ENCODE results near the gene ARHGAP6. TPM values are rescaled to one million over a fixed set of nuclear protein-coding genes. Genes with fewer than 3 reads are reported as not detected.
"Not testable (repeated sequence)": the region's sequence is repeated elsewhere in the genome, so short reads cannot be mapped to it uniquely, and the experiment has no call there.

Gene ARHGAP6
- total RNA-seq, 2 experiments from 2014 or later = not detected

DNA sequence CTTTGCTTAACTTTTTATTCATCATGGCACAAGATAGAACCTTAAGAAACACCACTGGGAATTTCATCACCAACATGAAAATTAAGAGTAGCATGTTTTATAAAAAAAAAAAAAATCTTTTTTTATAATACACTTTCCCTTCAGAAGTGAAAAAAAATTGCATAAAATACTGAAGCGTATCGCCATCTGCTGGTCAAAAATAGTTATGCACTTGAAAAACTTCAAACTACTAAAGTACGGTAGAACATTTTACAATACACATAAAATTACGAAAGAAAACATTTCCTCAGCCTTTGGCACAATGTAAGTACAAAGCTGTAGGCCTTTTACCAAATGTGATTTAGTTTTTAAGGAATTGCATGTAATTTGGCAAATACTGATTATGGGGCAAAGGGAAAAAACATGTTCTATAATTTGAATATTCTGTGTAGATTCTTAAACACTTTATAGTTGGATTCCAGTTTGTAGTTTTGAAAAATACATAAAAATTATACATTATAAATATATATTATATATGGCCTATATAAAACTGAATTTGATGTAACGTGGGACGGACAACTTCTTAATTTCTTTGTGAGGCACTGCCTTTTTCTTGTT, 528.1 kb downstream of the ARHGAP6 start:
- ChIA-PET POLR2A (no interaction called here), CTCF (interaction anchor here (1.1 to 1.8 kb wide), 2 partner anchors 25 to 948 kb away, joined by 4 read pairs; no protein-coding TSS in a partner anchor)
- ATAC-seq = no peak
- Mint-ChIP-seq H3K9me3 (ENCODE audit: insufficient read depth) (no peaks in the 10 kb centered on the region), H3K36me3 (ENCODE audit: low read depth) (no peaks in the 10 kb centered on the region), H3K27me3 (ENCODE audit: low read depth) (no peaks in the 10 kb centered on the region), H3K27ac (no peak overlapping the region), H3K4me3 (no peak overlapping the region), H3K4me1 (ENCODE audit: low read depth) (no peaks in the 10 kb centered on the region)
- no peak for DNase-seq

DNA sequence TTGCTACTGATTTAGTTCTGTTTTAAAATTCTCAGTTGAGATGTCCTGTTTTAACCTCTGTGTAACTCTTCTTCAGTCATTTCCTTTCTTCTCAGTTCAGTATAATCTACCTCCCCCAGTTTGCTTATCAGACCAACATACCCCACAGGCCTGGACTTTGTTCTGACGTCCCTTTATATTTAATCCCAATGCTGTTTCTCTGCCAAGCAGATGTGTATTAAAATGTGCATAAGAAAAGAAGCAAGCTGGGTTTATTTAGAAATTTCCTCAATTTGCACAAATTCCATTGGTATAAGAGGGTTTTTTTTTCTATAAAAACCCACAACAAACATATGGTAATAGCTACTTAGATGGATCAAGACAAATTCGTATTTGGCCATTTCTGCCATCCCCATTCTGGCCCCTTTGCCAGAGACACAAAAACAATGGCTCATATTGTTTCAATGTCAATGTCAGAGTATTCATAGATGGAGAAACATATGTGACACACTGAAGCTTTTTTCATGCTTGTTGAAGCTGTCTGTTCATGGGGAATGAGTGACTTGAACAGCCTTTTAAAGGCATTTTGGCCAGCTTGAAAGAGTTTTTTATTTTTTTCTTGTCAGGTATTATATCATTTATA, 530.0 kb downstream of the ARHGAP6 start:
- Mint-ChIP-seq H3K4me1 (ENCODE audit: low read depth) (no peaks in the 10 kb centered on the region), H3K36me3 (ENCODE audit: low read depth) (no peaks in the 10 kb centered on the region), H3K27me3 (ENCODE audit: low read depth) (no peaks in the 10 kb centered on the region), H3K27ac (no peak overlapping the region), H3K4me3 (no peak overlapping the region), H3K9me3 (ENCODE audit: insufficient read depth) (no peaks in the 10 kb centered on the region)
- ATAC-seq = no peak
- ChIA-PET POLR2A (no interaction called here), CTCF (interaction anchor here (1.0 to 1.8 kb wide), 3 partner anchors 9 to 946 kb away, joined by 3 to 4 read pairs (median 4); no protein-coding TSS in a partner anchor)
- no peak for DNase-seq

DNA sequence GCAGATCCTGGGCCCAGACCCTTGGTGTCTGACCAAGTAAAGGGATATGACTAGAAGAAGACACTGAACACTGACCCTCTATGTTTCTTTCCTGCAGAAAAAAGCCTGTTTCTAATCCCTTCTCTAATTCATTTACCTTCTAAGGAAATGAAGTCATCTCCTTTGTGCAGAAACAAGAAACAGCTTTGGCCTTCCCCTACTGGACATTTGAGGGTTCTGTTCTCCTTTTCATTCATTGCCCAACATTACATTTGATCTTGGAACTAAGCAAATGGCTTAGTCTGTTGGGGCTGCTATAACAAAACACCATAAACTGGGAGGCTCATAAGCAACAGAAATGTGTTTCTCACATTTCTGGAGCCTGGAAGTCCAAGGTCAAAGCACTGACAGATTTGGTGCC, 534.6 kb downstream of the ARHGAP6 start:
- Mint-ChIP-seq H3K9me3 (ENCODE audit: insufficient read depth) (no peaks in the 10 kb centered on the region), H3K4me1 (ENCODE audit: low read depth) (no peaks in the 10 kb centered on the region), H3K27me3 (ENCODE audit: low read depth) (no peaks in the 10 kb centered on the region), H3K36me3 (ENCODE audit: low read depth) (no peaks in the 10 kb centered on the region), H3K4me3 (no peak overlapping the region), H3K27ac (no peak overlapping the region)
- ATAC-seq = no peak
- CTCF ChIA-PET = no interaction called here
- DNase-seq = no peak
- POLR2A ChIA-PET = no interaction called here

DNA sequence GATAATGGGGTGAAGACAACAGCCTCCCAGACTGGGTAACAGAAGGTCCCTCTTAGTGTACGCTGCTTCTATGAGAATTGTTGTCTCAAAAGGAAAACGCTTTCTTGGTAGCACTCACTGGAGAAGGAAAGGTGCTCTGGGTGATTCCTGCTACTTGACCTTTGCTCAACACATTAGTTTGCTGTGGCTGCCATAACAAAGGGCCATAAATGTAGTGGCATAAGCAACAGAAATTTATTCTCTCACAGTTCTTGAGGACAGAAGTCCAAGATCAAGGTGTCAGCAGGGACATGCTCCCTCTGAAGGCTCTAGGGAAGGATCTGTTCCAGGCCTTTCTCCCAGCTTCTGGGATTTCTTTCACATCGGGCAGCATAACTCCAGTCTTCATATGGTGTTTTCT, 535.6 kb downstream of the ARHGAP6 start:
- no peaks in the 10 kb centered on the region for H3K27me3 Mint-ChIP-seq (ENCODE audit: low read depth)
- H3K27ac Mint-ChIP-seq = no peak overlapping the region
- DNase-seq (no peak), ATAC-seq (no peak)
- no peaks in the 10 kb centered on the region for H3K4me1 Mint-ChIP-seq (ENCODE audit: low read depth)
- H3K36me3 Mint-ChIP-seq (ENCODE audit: low read depth) = no peaks in the 10 kb centered on the region
- ChIA-PET POLR2A (no interaction called here), CTCF (interaction anchor here (1.1 kb wide), 1 partner anchor 940 kb away, joined by 3 read pairs; no protein-coding TSS in a partner anchor)
- H3K4me3 Mint-ChIP-seq = no peak overlapping the region
- no peaks in the 10 kb centered on the region for H3K9me3 Mint-ChIP-seq (ENCODE audit: insufficient read depth)

DNA sequence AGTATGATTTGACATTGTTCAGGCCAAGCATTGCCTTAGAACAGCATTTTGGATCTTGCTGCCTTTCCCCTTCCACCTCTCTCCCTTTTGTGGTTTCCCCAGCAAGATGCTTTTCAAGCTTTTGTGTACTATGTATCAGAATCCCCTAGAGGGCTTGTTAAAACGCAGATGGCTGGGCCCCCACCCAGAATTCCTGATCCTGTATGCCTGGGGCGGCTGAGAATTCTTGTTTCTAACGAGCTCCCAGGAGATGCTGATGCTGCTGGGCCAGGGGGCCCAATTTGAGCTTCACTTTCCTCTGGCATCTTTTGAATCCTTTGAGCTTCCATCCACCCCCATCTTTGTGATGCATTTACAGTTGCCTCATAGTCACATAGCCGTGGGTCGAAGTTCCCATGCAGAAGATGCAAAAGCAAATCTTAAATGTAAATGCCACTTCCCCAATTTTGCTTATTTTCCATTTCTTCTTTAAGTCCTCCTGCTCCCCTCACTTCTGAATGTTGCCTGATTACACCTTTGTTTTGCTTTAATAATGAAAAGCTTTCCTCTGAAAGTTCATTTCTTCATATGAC, 536.1 kb downstream of the ARHGAP6 start:
- Mint-ChIP-seq H3K4me1 (ENCODE audit: low read depth) (no peaks in the 10 kb centered on the region), H3K36me3 (ENCODE audit: low read depth) (no peaks in the 10 kb centered on the region), H3K27me3 (ENCODE audit: low read depth) (no peaks in the 10 kb centered on the region), H3K27ac (no peak overlapping the region), H3K9me3 (ENCODE audit: insufficient read depth) (no peaks in the 10 kb centered on the region), H3K4me3 (no peak overlapping the region)
- ATAC-seq = no peak
- DNase-seq = no peak
- ChIA-PET POLR2A (no interaction called here), CTCF (interaction anchor here (1.1 kb wide), 1 partner anchor 939 kb away, joined by 3 read pairs; no protein-coding TSS in a partner anchor)

DNA sequence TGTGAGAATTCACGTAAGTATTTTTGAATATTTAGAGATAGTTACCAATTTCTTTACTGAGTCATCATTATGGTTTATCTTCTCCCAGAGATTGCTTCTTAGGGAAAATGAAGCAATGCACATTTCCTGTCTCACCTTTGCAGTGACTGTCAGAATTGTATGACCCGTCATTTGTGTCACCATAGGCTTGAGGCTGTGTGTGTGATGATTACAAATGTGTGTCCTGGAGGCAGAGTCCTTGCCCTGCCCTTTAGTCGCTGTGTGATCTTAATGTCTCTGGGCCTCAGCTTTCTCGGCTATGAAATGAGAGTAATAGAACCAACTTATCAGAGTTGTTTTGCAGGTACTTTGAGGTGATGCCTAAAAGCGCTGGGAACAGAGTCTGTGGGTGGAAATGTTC, 540.7 kb downstream of the ARHGAP6 start:
- Mint-ChIP-seq H3K27me3 (ENCODE audit: low read depth) (no peaks in the 10 kb centered on the region), H3K4me3 (no peak overlapping the region), H3K27ac (no peak overlapping the region), H3K36me3 (ENCODE audit: low read depth) (peaks cover 12% of the 10 kb centered on the region), H3K4me1 (ENCODE audit: low read depth) (no peaks in the 10 kb centered on the region), H3K9me3 (ENCODE audit: insufficient read depth) (no peaks in the 10 kb centered on the region)
- CTCF ChIA-PET = no interaction called here
- DNase-seq = no peak
- no peak for ATAC-seq
- POLR2A ChIA-PET = no interaction called here

DNA sequence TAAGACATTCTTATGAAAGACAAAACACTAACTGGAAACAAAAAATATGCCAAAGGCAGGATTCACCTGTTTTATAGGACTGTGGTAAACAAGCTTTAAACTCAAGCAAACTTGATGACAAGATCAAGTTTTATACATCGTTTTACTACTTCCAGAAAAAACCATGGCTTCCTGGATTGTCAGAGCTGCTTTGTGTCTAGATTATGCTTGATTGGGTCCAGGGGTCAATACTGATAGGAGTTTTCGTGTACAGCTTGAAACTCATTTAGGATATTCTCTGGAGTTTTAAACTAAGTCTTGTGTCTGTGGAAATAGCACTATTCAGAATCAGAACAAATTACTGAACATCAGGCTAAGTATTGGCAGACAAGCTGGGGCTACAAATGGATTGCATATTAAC, 541.6 kb downstream of the ARHGAP6 start:
- ATAC-seq (no peak), DNase-seq (no peak)
- no peaks in the 10 kb centered on the region for H3K9me3 Mint-ChIP-seq (ENCODE audit: insufficient read depth)
- H3K27me3 Mint-ChIP-seq (ENCODE audit: low read depth) = no peaks in the 10 kb centered on the region
- H3K27ac Mint-ChIP-seq = no peak overlapping the region
- no peaks in the 10 kb centered on the region for H3K4me1 Mint-ChIP-seq (ENCODE audit: low read depth)
- POLR2A ChIA-PET = no interaction called here
- H3K4me3 Mint-ChIP-seq = no peak overlapping the region
- CTCF ChIA-PET = no interaction called here
- H3K36me3 Mint-ChIP-seq (ENCODE audit: low read depth) = peaks cover 17% of the 10 kb centered on the region

DNA sequence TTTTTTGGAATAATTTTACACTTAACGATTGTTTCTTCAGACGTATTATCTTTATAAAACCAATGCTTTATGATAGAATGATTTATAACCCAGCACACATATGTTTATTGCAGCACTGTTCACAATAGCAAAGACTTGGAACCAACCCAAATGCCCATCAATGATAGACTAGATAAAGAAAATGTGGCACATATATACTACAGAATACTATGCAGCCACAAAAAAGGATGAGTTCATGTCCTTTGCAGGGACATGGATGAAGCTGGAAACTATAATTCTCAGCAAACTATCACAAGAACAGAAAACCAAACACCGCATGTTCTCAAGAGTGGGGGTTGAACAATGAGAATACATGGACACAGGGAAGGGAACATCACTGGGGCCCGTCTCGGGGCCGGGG, 542.6 kb downstream of the ARHGAP6 start:
- H3K4me3 Mint-ChIP-seq; H3K27me3 Mint-ChIP-seq (ENCODE audit: low read depth); H3K27ac Mint-ChIP-seq; H3K4me1 Mint-ChIP-seq (ENCODE audit: low read depth); ATAC-seq; POLR2A ChIA-PET; H3K9me3 Mint-ChIP-seq (ENCODE audit: insufficient read depth); DNase-seq; CTCF ChIA-PET: not testable (repeated sequence)
- H3K36me3 Mint-ChIP-seq (ENCODE audit: low read depth) = peaks cover 20% of the 10 kb centered on the region

DNA sequence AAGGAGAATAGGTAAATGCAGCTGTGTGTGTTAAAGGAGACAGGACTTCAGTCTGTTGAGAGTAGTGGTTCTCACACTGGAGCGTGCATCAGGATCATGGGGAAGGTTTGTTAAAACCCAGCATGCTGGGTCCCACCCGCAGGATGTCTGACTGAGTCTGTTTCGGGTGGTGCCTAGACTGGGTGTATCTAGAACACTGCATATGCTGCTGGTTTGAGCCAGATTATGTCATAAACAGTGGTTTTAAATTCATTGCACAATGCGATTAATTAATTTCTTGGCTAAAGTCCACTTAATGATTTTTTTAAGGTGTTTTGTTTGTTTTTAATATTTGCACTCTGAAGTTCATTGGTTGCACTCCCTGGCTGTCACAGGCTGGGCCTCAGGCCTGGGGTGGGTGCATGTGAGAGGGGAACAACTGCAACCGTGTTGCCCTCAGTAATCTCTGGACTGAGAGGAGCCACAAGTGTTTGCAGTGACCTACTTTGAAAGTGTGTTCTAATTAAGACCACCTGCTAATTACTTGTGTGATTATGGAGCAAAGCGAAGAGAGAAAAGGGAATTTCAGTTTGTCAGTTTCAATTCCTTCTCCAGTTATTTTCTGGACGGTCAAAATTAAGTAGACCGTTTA, 546.3 kb downstream of the ARHGAP6 start:
- ChIA-PET POLR2A (no interaction called here), CTCF (no interaction called here)
- H3K4me3 Mint-ChIP-seq = no peak overlapping the region
- no peaks in the 10 kb centered on the region for H3K9me3 Mint-ChIP-seq (ENCODE audit: insufficient read depth)
- ATAC-seq (no peak), DNase-seq (no peak)
- H3K27ac Mint-ChIP-seq = no peak overlapping the region
- peaks cover 1% of the 10 kb centered on the region for H3K4me1 Mint-ChIP-seq (ENCODE audit: low read depth)
- H3K36me3 Mint-ChIP-seq (ENCODE audit: low read depth) = peaks cover 43% of the 10 kb centered on the region
- no peaks in the 10 kb centered on the region for H3K27me3 Mint-ChIP-seq (ENCODE audit: low read depth)

DNA sequence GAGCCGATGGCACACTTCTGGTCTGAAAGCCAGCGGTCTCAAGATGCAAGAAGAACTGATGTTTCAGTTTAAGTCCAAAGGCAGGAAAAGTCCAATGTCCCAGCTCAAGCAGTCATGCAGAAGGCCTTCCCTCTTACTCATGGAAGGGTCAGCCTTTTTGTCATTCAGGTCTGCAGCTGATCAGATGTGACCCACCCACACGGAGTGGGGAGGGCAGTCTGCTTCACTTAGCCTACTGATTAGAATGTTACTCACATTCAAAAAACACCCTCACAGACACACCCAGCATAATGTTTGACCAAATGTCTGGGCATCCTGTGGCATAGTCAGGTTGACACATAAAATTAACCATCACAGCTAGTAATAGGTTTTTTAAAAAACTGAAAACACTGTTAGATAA, 548.0 kb downstream of the ARHGAP6 start:
- Mint-ChIP-seq H3K4me3 (no peak overlapping the region), H3K4me1 (ENCODE audit: low read depth) (peaks cover 15% of the 10 kb centered on the region), H3K36me3 (ENCODE audit: low read depth) (peaks cover 52% of the 10 kb centered on the region), H3K9me3 (ENCODE audit: insufficient read depth) (no peaks in the 10 kb centered on the region), H3K27me3 (ENCODE audit: low read depth) (no peaks in the 10 kb centered on the region), H3K27ac (no peak overlapping the region)
- no peak for ATAC-seq
- POLR2A ChIA-PET = no interaction called here
- DNase-seq = no peak
- CTCF ChIA-PET = no interaction called here

DNA sequence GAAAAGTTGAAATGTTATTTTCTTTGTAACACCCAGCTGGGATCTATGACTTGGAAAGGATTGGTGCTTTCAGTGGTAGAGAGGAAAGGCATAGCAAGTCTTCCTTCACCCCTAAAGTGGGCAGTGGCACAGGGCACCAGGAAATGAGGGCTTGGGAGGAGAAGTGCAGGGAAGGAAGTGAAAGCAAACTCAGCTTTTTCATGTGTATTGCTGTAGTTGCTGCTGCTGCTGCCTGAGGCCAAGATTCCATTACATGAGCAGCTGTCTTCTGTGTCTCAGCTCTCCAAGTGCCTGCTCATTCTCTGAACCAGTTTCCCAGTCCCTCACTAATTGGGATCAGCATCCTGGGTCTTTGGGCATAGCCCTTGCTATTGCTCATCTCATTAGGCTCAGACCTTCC, 552.0 kb downstream of the ARHGAP6 start:
- Mint-ChIP-seq H3K4me1 (ENCODE audit: low read depth) (peaks cover 24% of the 10 kb centered on the region), H3K27ac (peak overlapping the region; percentile 86), H3K4me3 (peak overlapping the region; percentile 26), H3K36me3 (ENCODE audit: low read depth) (peaks cover 38% of the 10 kb centered on the region), H3K9me3 (ENCODE audit: insufficient read depth) (no peaks in the 10 kb centered on the region), H3K27me3 (ENCODE audit: low read depth) (no peaks in the 10 kb centered on the region)
- POLR2A ChIA-PET = no interaction called here
- ATAC-seq (no peak), DNase-seq (no peak)
- CTCF ChIA-PET = interaction anchor here (0.9 to 1.4 kb wide), 3 partner anchors 17 to 923 kb away, joined by 3 to 4 read pairs (median 4); no protein-coding TSS in a partner anchor

DNA sequence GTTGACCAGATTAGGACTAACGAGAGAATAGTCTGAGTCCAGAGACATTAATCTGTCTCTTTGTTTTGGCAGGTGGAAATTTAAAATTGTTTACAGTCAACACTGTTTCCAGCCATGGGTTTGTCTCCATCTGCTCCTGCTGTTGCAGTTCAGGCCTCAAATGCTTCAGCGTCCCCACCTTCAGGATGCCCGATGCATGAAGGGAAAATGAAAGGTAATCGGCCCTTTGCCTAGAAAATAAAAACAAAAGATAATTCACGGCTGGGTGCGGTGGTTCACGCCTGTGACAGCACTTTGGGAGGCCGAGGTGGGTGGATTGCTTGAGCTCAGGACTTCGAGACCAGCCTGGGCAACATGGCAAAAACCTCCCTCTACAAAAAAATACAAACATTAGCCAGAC, 553.8 kb downstream of the ARHGAP6 start:
- CTCF ChIA-PET = interaction anchor here (1.7 kb wide), 1 partner anchor 420 kb away, joined by 3 read pairs; no protein-coding TSS in a partner anchor
- Mint-ChIP-seq H3K27ac (peak overlapping the region; percentile 98), H3K4me1 (ENCODE audit: low read depth) (peaks cover 24% of the 10 kb centered on the region)

More for the DNA sequence above, 553.8 kb downstream of the ARHGAP6 start:
- Mint-ChIP-seq H3K36me3 (ENCODE audit: low read depth) (peaks cover 32% of the 10 kb centered on the region), H3K9me3 (ENCODE audit: insufficient read depth) (no peaks in the 10 kb centered on the region), H3K27me3 (ENCODE audit: low read depth) (no peaks in the 10 kb centered on the region), H3K4me3 (no peak overlapping the region)
- DNase-seq (no peak), ATAC-seq (no peak)
- POLR2A ChIA-PET = no interaction called here

Data from activated CD8-positive, alpha-beta T cell treated with anti-CD3 and anti-CD28 coated beads, Interleukin-2, amount 10 ng/mL, durations not matched to agents 7 days and 5 days (primary cell).